NCI-H774 (cell line): ENCODE measurements around the gene OTX1.

Experiments
- DNase-seq: peaks from one replicate; lab custom pipeline; 2025; lab: John Stamatoyannopoulos, UW

OTX1 gene

DNA sequence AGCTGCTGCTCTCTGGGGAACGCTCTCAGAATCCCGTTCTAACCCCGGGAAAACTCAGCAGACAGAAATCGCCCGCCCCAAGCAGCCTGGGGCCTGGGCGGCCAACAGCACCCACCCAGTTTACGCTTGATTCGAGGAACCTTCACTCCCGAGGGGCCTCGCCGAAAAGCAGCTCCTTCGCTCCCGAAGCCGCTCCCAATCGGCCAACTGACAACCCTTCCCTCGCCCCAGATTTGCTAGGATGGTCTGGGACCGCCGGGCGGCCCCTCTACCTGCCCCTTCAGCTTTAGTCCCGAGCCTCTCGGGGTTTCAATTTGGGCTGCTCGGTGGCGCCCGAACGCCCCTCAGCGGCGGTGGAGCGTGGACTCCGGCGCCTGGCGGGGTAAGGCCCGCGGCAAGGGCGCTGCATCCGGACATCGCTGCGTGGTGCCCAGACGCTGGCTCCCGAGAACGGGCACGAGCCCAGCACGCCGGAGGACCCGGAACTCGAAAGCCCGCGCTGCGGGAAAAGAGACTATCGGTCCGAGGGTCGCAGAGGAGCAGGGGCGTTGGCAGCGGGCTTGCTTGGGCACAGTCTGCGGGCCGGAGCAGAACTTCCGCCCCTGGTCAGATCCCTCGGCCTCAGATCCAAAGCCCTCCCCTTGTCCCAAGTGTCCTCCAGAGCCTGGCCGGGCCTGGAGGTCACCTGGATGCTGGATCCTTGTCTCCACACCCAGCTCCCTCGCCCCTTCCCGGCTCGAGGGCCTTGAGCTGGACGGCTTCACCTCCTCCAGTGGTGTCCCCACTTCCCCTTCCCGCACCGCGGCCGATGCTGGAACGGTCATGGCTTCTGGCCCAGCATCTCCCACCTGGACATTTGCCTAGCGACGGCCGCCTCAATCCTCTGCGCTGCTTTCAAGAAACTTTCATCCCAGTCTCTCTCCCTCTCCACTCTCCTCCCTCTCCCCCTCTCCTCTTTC is 3.0 kb upstream of the OTX1 start:
- DNase-seq, result no peak

- DNase-seq, result no peak
Observed at GRCh38 chr2:63048367-63049171, 2.1 kb upstream of the OTX1 start.

- DNase-seq, result no peak
Observed at GRCh38 chr2:63049211-63049969, 1.2 kb upstream of the OTX1 start.

DNA sequence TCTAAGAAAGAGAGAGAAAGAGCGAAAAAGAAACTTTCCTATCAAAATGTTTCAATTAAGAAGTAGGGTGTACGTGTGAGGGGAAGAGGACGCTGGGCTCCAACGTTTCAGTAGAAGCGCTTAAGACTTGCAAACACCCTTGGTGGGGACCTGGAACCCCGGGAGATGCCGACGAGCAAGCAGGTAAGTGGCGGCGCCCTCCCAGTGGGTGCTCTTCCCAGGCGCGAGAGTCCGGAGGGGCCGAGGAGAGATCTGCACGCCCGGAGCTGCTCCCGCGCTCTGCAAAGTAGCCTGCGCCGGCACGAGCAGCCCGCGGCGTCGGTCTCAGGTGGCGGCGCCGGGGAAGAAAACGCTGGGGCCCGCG is 678 bp upstream of the OTX1 start:
- no peak for DNase-seq

DNA sequence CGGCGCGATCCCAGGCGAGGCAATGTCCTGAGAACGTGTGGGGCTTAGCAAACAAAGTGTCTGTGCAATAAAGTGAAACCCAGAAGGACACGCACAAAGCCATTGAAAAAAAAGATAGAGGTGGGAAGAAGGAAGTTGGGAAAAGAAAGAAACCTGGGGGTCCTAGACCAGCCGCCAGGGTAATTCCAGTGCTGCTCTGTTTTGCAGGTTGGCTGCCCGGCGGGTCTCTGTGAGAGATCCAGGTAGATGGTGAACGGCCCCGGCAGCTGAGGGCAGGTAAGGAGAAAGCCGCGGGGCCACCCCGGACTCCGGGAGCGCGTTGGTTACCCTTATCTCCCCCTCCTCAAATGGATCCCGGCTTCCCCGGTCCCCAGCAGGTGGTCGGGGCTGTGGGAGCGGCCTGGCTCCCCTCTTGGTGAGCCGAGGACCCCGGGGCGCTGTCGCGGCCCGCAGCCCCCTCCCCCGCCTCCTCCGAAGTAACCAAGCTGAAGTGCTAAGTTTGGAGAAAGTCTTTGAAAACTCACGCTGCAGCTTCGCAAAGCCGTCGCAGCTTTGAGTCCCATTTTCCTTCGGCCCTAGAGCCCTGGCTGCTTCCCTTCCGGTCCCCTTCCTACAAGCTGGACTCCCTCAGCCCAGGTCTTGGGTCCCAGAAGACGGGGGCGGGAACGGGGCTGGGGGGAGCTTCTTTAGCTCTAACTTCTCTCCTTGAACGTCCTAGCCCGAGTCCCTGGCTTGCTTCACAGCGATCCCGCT is 588 bp downstream of the OTX1 start:
- no peak for DNase-seq

- DNase-seq, result no peak
Observed at GRCh38 chr2:63051795-63052333, 1.2 kb downstream of the OTX1 start.

DNA sequence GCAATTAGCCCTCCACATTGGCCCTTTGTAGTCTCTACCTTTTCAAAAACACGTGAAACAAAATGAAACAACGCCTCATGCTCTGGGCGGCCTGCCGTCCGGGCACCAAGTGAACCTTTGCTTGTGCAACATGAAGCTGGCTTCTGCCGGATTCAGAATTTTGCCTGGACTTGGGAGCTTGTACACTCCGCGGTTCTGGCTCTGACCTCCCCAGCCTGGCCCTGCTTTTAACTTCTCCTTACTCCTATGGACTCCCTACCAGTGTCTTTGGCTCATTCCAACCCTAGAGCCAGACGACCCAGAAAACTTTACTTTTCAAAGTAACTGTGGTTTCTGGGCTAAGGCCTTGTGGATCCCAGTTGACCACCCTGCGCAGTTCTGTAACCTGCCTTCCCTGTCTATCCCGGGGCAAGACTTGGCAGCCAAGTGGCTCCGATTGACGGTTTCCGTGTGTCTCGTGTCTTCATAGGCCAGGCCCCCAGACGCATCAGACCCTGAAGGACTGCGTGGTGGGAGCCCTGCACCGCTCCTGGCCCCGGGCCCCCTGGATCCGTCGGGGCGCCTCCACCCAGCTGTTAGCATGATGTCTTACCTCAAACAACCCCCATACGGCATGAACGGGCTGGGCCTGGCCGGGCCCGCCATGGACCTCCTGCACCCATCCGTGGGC is 1.9 kb downstream of the OTX1 start:
- DNase-seq, result no peak

DNA sequence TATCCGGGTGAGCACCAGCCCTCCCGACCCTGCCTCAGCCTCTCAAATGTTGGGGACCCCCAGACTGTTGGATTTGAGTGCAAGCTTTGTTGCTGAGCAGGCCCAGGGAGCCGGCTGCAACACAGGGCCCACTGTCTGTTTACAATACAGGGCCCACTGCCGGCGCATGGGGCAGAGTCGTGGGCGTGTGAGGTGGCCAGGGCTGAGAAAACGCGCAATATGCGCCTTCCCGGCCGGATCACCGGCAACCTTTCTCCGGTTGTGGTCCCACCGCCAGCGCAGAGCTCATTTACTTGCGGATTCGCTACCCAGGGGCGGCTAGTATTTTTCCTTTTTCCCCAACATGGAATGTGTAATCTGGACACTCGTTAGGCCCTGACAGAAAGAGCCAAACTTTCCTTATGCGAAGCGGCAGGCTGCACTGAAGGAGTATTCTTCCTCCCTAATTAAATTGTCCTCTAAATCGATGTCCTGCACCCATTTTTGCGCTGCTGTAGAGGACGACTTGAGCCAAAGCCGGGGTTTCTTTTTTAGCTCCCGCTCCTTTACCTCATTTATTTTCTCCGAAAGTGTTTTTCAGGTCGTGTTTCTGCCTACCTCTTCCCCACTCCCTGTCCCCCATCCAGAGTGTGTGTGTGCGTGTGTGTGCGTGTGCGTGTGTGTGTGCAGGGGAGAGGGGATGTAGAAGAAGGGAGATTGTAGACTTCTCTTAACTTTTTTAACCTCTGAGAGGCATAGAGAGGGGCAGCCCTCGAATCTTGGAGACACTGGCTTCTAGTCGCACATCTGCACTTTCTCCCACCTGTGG is 2.7 kb downstream of the OTX1 start:
- no peak for DNase-seq

DNA sequence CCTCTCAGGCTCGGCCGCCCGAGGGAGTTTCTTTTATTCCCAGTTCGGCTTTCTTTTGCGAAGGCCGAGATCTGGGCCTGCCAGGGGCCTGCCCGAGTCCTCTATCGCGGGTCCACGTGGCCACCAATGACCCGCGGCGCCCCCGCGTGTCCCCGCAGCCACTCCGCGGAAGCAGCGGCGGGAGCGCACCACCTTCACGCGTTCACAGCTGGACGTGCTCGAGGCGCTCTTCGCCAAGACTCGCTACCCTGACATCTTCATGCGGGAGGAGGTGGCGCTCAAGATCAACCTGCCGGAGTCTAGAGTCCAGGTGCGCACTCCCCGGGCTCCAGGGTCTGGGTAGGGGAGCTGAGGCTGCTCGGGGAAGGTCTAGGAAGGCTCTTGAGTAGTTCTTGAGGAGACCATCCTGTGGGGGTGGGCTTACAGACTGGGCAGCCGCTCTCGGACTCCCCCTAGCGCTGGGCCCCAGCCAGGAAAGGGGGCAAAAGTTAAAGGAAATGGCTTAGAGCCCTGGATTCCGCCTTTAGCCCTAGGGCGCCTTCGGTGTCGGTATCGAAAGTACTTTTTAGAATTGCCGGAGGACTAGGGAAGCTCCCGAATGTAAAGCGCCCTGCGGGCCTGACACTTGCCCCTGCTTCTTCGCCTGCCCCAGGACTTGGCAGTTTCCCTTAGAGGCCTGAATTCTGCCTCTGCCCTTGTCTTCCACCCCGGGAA is 3.4 kb downstream of the OTX1 start:
- no peak for DNase-seq

DNA sequence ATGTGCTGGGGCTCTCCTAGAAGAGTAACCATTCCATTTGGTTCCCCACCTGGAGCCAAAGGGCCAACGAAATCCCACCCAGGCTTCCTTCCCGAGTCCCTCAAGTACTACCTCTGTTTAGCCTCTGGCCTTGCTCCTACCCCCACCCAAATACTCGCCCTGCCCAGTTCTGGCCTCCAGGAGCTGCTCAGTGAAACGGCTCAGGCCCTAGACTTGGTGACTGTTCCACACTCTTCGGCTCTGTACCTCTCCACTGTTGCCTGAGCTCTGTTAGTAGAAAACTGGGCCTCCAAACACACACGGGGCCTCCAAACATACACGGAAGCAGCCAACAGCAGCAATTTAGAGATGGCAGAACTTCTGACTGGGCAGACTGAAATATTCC is 4.2 kb downstream of the OTX1 start:
- no peak for DNase-seq

- DNase-seq, result no peak
Observed at GRCh38 chr2:63055226-63056106, 4.8 kb downstream of the OTX1 start.

DNA sequence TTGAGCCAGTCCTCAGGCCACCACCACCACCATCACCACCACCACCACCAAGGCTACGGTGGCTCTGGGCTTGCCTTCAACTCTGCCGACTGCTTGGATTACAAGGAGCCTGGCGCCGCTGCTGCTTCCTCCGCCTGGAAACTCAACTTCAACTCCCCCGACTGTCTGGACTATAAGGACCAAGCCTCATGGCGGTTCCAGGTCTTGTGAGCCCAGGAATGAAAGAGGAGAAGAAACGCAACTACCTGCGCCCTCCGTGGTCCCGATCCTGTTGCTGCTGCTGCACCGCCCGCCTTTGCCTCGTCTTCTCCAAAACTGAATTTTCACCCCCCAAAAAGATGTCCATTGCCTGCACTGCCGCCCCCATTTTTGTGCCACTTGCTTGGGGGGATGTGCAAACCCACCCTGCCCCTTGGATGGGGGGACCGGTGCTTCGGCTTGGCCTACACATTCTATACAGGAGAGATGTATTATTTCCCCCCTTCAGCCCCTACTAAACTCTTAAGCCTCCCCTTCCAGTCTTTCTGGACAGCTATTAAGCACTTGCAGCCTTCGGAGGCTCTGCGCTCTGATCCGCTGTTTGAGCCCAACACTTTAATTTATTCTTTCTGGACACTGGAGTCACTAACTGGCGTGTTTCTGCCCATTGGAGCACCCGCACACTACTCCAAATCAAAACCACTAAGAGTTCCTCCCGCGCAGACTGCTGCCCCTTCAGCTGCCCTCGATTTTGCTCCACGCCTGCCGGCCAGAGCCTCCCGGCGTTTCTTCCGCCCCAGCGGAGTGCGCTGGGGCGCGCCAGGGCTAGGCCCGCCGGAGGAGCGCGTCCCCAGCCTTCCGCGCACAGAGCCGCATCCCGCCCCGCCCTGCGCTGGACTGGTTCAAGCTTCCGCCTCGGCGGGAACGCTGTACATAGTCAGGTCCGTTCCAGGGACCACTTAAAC is 5.7 kb downstream of the OTX1 start:
- no peak for DNase-seq

DNA sequence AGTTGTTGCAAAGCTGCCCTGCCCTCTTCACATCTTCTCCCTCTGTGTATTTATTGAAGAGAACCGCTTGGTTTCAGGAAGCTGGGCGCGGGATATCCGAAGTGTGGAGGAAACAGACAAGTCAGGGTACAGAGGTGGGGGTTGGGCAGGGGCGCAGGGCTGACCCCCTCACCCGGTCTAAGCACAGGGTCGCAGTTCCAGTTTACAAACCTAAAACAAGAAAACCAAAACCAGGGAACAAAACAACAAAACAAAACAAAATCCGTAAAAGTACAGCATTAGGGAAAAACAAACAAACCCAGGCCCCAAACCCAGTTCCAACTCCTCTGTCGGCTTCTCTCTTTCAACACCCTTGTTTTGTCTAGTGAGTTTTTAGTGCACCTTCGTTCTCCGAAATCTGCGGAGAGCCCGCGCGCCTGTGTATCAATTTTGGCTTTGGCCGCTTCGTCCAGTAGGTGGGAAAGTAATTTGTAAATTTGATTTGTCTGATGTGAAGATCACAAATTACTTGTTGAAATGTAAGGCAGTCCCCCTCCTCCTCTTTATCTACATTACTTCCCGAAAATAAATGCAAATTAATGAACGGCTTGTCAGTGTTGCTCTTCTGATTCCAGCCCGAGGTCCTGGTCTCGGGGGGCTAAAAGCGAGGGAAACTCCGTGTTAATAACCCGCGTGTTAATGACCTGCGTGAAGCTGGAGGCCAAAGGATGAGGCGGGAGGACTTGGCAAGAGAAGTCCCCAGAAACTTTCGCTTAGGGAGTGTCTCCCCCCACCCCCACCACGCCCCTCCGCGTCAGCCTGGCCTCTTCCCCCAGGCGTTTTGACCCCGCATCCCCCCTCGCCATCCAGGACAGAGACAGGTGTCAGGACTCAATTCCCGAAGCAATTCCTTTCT is 6.9 kb downstream of the OTX1 start:
- no peak for DNase-seq

- DNase-seq, result no peak
Observed at GRCh38 chr2:63058144-63058920, 7.7 kb downstream of the OTX1 start.
